Kidney (tissue), 14 donors: ENCODE data around the gene CTIF. TPM values are rescaled to one million over a fixed set of nuclear protein-coding genes. Genes with fewer than 3 reads are reported as not detected.

Experiments used
- DNase-seq, 5 donors: peaks; one replicate each; pipeline ENCODE4 v3.0.0-alpha.2; 2013 to 2020
- FAIRE-seq: peaks from 2 replicates; lab custom pipeline; 2012; peaks lifted over from hg19 to GRCh38; lab: Jason Lieb, UNC
- H3K27ac ChIP-seq, 2 donors: one replicate each; pipeline ENCODE4 v1.7.0; 2013; ENCODE audit warnings: low read depth in 2 of 2, low read length in 2 of 2, inconsistent platforms in 1 of 2
- H3K27me3 ChIP-seq: one replicate; pipeline ENCODE4 v1.7.1; 2013; ENCODE audit warnings: low read length, inconsistent platforms; ENCODE audit not compliant: control insufficient read depth, insufficient read depth
- H3K36me3 ChIP-seq, 3 donors: one replicate each; pipeline versions ENCODE4 v1.7.0 to v1.7.1; 2013; ENCODE audit warnings: low read length in 3 of 3, control low read depth in 1 of 3, inconsistent platforms in 1 of 3; ENCODE audit not compliant: insufficient read depth in 3 of 3, control insufficient read depth in 2 of 3
- H3K4me1 ChIP-seq, 3 donors: one replicate each; pipeline versions ENCODE4 v1.7.0 to v1.7.1; 2013; ENCODE audit warnings: low read length in 3 of 3, inconsistent platforms in 1 of 3, low read depth in 1 of 3; ENCODE audit not compliant: control insufficient read depth in 2 of 3, insufficient read depth in 2 of 3
- H3K4me3 ChIP-seq, 3 donors: one replicate each; pipeline versions ENCODE4 v1.7.0 to v1.8.1; 2013; ENCODE audit warnings: low read length in 3 of 3, control low read depth in 1 of 3, inconsistent platforms in 1 of 3
- H3K9ac ChIP-seq, 3 donors: one replicate each; pipeline versions ENCODE4 v1.7.0 to v1.7.1; 2013; ENCODE audit warnings: low read length in 3 of 3, control low read depth in 1 of 3, inconsistent platforms in 1 of 3
- H3K9me3 ChIP-seq, 3 donors: one replicate each; pipeline versions ENCODE4 v1.7.0 to v1.7.1; 2013; ENCODE audit warnings: low read length in 3 of 3, control low read depth in 1 of 3, inconsistent platforms in 1 of 3; ENCODE audit not compliant: control insufficient read depth in 2 of 3, insufficient read depth in 1 of 3
- CTCF ChIP-seq: IDR thresholded peaks from 3 replicates; pipeline ENCODE4 v1.5.1; 2012; ENCODE audit warnings: mild to moderate bottlenecking, moderate library complexity, borderline replicate concordance; ENCODE audit not compliant: insufficient read depth; ENCODE audit errors: extremely low read depth
- intact Hi-C: fragments of 100-400 bp; cut with DNase I; formaldehyde crosslinking; loops from one replicate; pipeline ENCODE4 v1.11.1; 2022
- polyA plus RNA-seq: library from polyadenylated mRNA; stranded (reverse); fragments of 350-450 nt; fragmentation: Illumina TruSeq; extraction: RNeasy Lipid Tissue Mini Kit (QIAGEN cat#74804); gene quantifications from one replicate; pipeline ENCODE4 v1.2.3, GENCODE V29; 2014; ENCODE audit warnings: low read depth, low replicate concordance; ENCODE audit not compliant: insufficient read depth
- total RNA-seq: library from RNA; stranded (reverse); fragmentation: NEBNext Ultra II Directional; extraction: Animal tissue kit (Norgen Biotek cat#: 25700); gene quantifications from one replicate; pipeline ENCODE4 v1.2.1, GENCODE V29; 2021
- donor health status: control.
- donor health status: control.
- donor health status: control.
- donor health status: control.
- donor health status: control.
- donor health status: DM: yes; HTN: yes; CAD: no.
- donor health status: Normal renal cell carcinoma (clear cell type).

Gene CTIF
- total and polyA plus RNA-seq, 2 donors from 2014 or later: 37.3 to 41.9 TPM

- H3K27ac ChIP-seq: no peak overlapping the region
- no peak overlapping the region for H3K4me3 ChIP-seq
- no peaks in the 10 kb centered on the region for H3K27me3 ChIP-seq
- no peaks in the 10 kb centered on the region for H3K9me3 ChIP-seq
- no peak for DNase-seq
- TF ChIP-seq CTCF: no peak
- intact Hi-C loops: loop anchor here (10.0 kb wide), 1 partner anchor 64 kb away; no protein-coding TSS in a partner anchor
- peaks cover 0 to 15% (median 12%) of the 10 kb centered on the region in 3 donors for H3K4me1 ChIP-seq
- no peaks in the 10 kb centered on the region for H3K36me3 ChIP-seq
- no peak overlapping the region for H3K9ac ChIP-seq
- FAIRE-seq: no peak
These were observed 359.7 kb downstream of the CTIF start for GRCh38 chr18:48898521-48898920.

GRCh38 chr18:48899558-48900174 is 360.8 kb downstream of the CTIF start:
- peaks cover 0 to 2% (median 0%) of the 10 kb centered on the region in 3 donors for H3K9me3 ChIP-seq
- H3K4me1 ChIP-seq: peaks cover 0 to 15% (median 12%) of the 10 kb centered on the region in 3 donors
- no peaks in the 10 kb centered on the region for H3K36me3 ChIP-seq
- intact Hi-C loops: loop anchor here (10.0 kb wide), 1 partner anchor 65 kb away; no protein-coding TSS in a partner anchor
- TF ChIP-seq CTCF: no peak
- no peak overlapping the region for H3K9ac ChIP-seq
- FAIRE-seq (no peak), DNase-seq (no peak)
- H3K4me3 ChIP-seq: no peak overlapping the region
- H3K27me3 ChIP-seq: no peaks in the 10 kb centered on the region
- H3K27ac ChIP-seq: no peak overlapping the region

GRCh38 chr18:48900469-48900868 is 361.6 kb downstream of the CTIF start:
- H3K36me3 ChIP-seq: no peaks in the 10 kb centered on the region
- TF ChIP-seq CTCF: no peak
- H3K27ac ChIP-seq: no peak overlapping the region
- intact Hi-C loops: no loop called here
- peaks cover 0 to 7% (median 2%) of the 10 kb centered on the region in 3 donors for H3K9me3 ChIP-seq
- peaks cover 0 to 15% (median 12%) of the 10 kb centered on the region in 3 donors for H3K4me1 ChIP-seq
- no peaks in the 10 kb centered on the region for H3K27me3 ChIP-seq
- no peak overlapping the region for H3K4me3 ChIP-seq
- H3K9ac ChIP-seq: no peak overlapping the region
- FAIRE-seq (no peak), DNase-seq (no peak)
